Right atrium auricular region (tissue), 2 donors: ENCODE measurements around the gene AHSA1. TPM values are rescaled to one million over a fixed set of nuclear protein-coding genes. Genes with fewer than 3 reads are reported as not detected.

Experiments
- DNase-seq: peaks from one replicate; pipeline ENCODE4 v3.0.0-alpha.2; 2019; ENCODE audit warnings: low spot score
- H3K27ac ChIP-seq, 2 donors: fragments of 200-600 bp; sonication (generic); 1 replicate in 1 of 2; 2 replicates in 1 of 2; pipeline ENCODE4 v1.5.1; 2016 to 2019
- H3K27me3 ChIP-seq, 2 donors: fragments of 200-600 bp; sonication (generic); one replicate each; pipeline versions ENCODE4 v1.5.1 to v1.6.0; 2017 to 2019
- H3K36me3 ChIP-seq: fragments of 200-600 bp; sonication (generic); one replicate; pipeline ENCODE4 v1.5.1; 2016
- H3K4me1 ChIP-seq, 2 donors: fragments of 200-600 bp; sonication (generic); one replicate each; pipeline versions ENCODE4 v1.5.1 to v1.6.0; 2017 to 2019
- H3K4me3 ChIP-seq, 2 donors: fragments of 200-600 bp; sonication (generic); 1 replicate in 1 of 2; 2 replicates in 1 of 2; pipeline ENCODE4 v1.5.1; 2017 to 2019; ENCODE audit warnings: mild to moderate bottlenecking in 1 of 2, moderate library complexity in 1 of 2
- H3K9me3 ChIP-seq, 2 donors: fragments of 200-600 bp; sonication (generic); one replicate each; pipeline ENCODE4 v1.5.1; 2019
- CTCF ChIP-seq, 2 donors: fragments of 200-600 bp; sonication (generic); IDR thresholded peaks; one replicate each; pipeline ENCODE4 v1.5.1; 2019; ENCODE audit warnings: antibody characterized with exemption in 2 of 2
- total RNA-seq, 2 donors: library from RNA; depleted of rRNA; stranded (reverse); fragments of >200 nt; gene quantifications; one replicate each; pipeline ENCODE4 v1.1.0, GENCODE V29; 2016

AHSA1 gene
- total RNA-seq, 2 donors from 2014 or later, result 105 to 122 TPM

GRCh38 chr14:77502109-77502782 is 44.4 kb downstream of the AHSA1 start:
- H3K27ac ChIP-seq, result no peak overlapping the region
- no peak for DNase-seq
- no peak for TF ChIP-seq CTCF (IDR thresholded peaks at IDR 0.05)
- H3K4me3 ChIP-seq, result no peak overlapping the region
- no peaks in the 10 kb centered on the region for H3K36me3 ChIP-seq
- H3K4me1 ChIP-seq, result peaks cover 0 to 14% of the 10 kb centered on the region in 2 donors
- H3K27me3 ChIP-seq, result peaks cover 10 to 11% of the 10 kb centered on the region in 2 donors
- peaks cover 0 to 8% of the 10 kb centered on the region in 2 donors for H3K9me3 ChIP-seq

GRCh38 chr14:77503138-77503537 is 45.2 kb downstream of the AHSA1 start:
- Histone ChIP-seq H3K9me3 (peaks cover 0 to 8% of the 10 kb centered on the region in 2 donors), H3K27me3 (peaks cover 7 to 11% of the 10 kb centered on the region in 2 donors), H3K4me1 (peaks cover 0 to 11% of the 10 kb centered on the region in 2 donors), H3K4me3 (no peak overlapping the region), H3K27ac (no peak overlapping the region), H3K36me3 (no peaks in the 10 kb centered on the region)
- no peak for TF ChIP-seq CTCF (IDR thresholded peaks at IDR 0.05)
- no peak for DNase-seq

DNA sequence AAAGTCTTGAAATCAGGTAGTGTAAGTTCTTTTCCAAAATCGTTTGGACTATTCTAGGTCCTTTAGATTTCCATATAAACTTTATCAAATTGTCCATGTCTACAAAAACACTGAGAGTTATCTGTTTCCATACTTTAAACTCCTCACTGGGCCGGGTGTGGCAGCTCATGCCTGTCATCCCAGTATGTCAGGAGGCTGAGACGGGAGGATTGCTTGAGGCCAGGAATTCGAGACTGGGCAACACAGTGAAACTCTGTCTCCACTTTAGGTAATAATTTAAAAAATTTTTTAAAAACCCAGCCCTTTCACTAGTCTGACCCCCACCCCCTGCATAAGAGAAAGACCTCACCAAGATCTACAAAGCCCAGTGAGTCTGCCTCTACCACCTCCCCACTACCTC is 47.1 kb downstream of the AHSA1 start:
- no peak for DNase-seq
- Histone ChIP-seq H3K4me3 (no peak overlapping the region), H3K27me3 (no peaks in the 10 kb centered on the region)

DNA sequence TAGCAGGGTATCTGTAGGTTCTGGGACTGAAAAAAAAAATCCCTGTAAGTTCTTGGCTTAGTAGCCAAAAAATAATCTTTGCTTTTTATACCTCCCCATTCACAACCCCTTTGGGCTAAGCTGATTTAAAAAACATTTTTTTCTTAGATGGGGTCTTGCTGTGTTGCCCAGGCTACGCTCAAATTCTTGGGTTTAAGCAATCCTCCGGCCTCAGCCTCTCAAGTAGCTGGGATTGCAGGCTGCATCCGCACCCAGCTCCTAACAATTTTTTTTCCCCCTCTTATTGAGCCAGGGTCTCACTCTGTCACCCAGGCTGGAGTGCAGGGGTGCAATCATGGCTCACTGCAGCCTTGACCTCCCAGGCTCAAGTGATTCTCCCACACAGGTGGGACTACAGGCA is 49.9 kb downstream of the AHSA1 start:
- H3K4me1 ChIP-seq, result no peaks in the 10 kb centered on the region
- no peaks in the 10 kb centered on the region for H3K27me3 ChIP-seq
- DNase-seq, result no peak
- peaks cover 12% of the 10 kb centered on the region for H3K36me3 ChIP-seq
- no peak overlapping the region for H3K4me3 ChIP-seq
- H3K27ac ChIP-seq, result no peak overlapping the region
- TF ChIP-seq CTCF (IDR thresholded peaks at IDR 0.05), result no peak
- H3K9me3 ChIP-seq, result peaks cover 0 to 8% of the 10 kb centered on the region in 2 donors

More for the DNA sequence above, 47.1 kb downstream of the AHSA1 start:
- no peak for TF ChIP-seq CTCF (IDR thresholded peaks at IDR 0.05)
- no peaks in the 10 kb centered on the region for H3K4me1 ChIP-seq
- no peak overlapping the region for H3K27ac ChIP-seq
- peaks cover 0 to 8% of the 10 kb centered on the region in 2 donors for H3K9me3 ChIP-seq
- H3K36me3 ChIP-seq, result no peaks in the 10 kb centered on the region

GRCh38 chr14:77508249-77508648 is 50.4 kb downstream of the AHSA1 start:
- peaks cover 0 to 5% of the 10 kb centered on the region in 2 donors for H3K9me3 ChIP-seq
- DNase-seq, result no peak
- TF ChIP-seq CTCF (IDR thresholded peaks at IDR 0.05), result no peak
- H3K4me3 ChIP-seq, result no peak overlapping the region
- H3K36me3 ChIP-seq, result peaks cover 12% of the 10 kb centered on the region
- H3K27ac ChIP-seq, result no peak overlapping the region
- no peaks in the 10 kb centered on the region for H3K27me3 ChIP-seq
- no peaks in the 10 kb centered on the region for H3K4me1 ChIP-seq

- peaks cover 12% of the 10 kb centered on the region for H3K36me3 ChIP-seq
- no peak for DNase-seq
- no peak overlapping the region for H3K27ac ChIP-seq
- no peaks in the 10 kb centered on the region for H3K27me3 ChIP-seq
- no peak overlapping the region for H3K4me3 ChIP-seq
- no peak for TF ChIP-seq CTCF (IDR thresholded peaks at IDR 0.05)
- H3K4me1 ChIP-seq, result no peaks in the 10 kb centered on the region
- no peaks in the 10 kb centered on the region for H3K9me3 ChIP-seq
Measured at GRCh38 chr14:77508876-77509275, 51.0 kb downstream of the AHSA1 start.
